Glomerular endothelial cell (primary cell): ENCODE measurements around the gene YWHAH. TPM values are rescaled to one million over a fixed set of nuclear protein-coding genes. Genes with fewer than 3 reads are reported as not detected.

Experiments
- DNase-seq: peaks from one replicate; pipeline ENCODE4 v3.0.0-alpha.2; 2011; ENCODE audit warnings: low read depth, low spot score; ENCODE audit errors: extremely low read depth
- total RNA-seq: library from RNA; depleted of rRNA; stranded (reverse); fragments of >200 nt; gene quantifications from 2 replicates; pipeline ENCODE4 v1.2.3, GENCODE V29; 2015

YWHAH gene
- 143 and 188 TPM in 2 replicates for total RNA-seq

DNA sequence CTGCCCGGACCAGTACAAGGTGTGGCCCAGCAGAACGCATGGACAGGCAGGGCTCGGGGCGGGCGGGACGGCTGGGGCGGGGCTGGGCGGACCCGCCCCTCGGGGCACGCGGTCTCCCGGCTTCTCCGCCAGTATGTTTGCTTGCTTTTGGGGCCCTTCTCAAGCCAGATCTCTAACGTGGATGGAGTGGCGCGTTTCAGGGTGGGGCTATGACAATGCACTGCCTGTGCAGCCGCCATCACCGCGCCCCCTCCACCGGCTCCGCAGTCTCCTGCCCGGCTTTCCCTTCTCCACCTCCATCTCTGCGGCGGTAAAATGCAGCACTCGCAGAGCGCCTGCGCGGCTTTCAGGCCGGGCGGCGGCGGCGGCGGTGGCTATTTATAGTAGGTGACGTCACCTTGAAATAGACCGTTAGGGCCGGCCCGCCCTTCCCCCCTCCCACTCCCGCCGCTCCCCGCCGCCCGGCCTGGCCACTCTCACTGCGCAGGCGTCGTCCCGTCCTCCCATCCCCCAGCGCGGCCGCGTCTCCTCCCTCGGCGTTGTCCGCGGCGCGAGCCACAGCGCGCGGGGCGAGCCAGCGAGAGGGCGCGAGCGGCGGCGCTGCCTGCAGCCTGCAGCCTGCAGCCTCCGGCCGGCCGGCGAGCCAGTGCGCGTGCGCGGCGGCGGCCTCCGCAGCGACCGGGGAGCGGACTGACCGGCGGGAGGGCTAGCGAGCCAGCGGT, at the start of gene YWHAH:
YWHAH (plus strand) TSS at position 558 of the 722 bp plus-strand sequence. CDS start 199 bp downstream, outside the sequence.
- DNase-seq = no peak

DNA sequence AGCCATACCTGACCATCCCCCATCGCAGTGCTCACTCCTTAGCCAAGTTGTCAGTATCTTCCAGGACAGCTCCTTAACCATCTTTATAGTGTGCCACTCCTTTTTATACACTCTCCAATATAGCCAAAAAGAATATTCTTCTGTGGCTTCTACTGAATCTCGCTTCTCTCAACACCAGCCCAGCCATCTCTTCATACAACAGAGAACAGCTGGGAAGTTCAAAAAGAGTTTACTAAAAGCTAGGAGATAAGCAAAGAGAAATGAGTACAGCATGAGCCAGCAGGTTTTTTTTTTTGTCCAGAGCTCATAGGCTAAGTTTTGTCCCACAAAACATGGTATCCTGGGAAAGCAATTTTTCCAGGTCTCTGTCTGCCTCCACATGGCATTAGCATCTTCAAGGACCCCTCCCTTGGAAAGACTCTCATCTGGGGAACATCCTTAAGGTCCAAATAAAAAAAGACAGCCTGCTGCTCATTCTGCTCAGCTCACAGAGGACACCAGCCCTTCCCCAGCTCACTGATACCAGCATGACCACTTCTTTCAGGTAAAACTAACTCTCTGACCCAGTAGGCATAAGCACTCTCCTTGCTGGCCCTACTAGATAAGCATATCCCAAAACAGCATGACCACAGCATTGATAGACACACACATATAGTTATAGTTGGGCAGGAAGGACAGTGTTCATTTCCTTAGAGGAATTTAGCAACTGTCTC, 48.8 kb upstream of the YWHAH start:
- no peak for DNase-seq

DNA sequence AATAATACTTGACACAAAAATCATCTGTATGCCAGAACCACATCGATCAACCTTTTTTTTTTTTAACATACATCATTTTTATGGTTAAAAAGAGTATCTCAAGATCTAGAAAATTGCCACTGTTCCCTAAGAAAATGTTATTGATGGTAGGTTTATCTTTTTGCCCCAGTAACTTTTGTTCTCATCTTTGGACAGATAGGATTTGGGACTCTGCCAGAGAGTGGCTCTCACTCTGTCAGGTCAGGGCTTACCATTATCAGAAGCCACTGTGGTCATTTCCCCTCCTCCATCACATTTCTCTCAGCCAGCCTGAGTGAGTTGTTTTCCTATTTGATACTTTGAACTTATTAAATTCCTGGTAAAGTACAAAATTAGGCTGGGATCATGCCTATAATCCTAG, 47.9 kb upstream of the YWHAH start:
- no peak for DNase-seq

DNA sequence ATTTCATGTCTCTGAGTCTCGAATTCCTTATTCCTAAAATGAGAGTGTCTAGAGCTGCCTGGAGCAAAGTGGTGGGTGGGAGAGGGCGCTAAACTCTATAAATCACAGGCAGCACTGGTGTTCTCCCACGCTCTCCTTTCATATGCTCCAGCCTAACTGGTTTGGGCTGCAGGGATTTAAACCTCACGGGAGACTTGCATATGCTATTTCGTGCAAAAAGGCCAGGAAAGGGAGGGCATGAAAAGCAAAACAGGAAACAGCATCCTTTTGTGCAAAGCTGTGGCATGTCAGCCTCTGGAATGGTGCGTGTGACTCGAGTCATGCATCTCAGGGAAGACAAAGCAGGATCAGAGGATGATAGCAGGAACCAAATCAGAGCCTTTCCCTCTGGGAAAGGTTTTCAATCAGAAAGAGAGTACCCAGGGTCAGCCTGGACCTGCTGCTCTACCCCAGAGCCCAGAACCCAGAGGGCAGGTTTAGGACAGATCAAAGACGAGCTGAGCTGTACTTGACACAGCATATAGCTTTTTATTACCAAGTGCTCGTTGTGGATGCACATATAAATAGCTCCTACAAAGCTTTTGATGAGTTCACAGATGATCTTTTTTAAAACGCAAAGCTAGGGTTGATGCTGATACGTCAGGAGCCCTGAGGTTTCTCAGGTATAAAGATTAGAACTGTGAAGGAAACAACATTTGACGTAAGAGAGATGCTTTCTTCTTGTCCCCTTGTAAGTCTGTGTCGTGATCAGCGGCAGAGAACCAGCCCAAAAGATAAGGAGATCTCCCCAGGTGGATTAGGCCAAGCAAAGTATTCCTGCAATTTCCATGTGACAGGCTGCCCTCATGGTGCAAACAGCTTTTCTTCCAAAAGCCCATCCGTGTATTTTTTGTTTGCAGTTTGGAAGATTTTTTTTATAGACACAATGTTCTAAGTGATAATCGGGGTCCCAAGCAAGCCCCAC, 46.2 kb upstream of the YWHAH start:
- DNase-seq = no peak

DNA sequence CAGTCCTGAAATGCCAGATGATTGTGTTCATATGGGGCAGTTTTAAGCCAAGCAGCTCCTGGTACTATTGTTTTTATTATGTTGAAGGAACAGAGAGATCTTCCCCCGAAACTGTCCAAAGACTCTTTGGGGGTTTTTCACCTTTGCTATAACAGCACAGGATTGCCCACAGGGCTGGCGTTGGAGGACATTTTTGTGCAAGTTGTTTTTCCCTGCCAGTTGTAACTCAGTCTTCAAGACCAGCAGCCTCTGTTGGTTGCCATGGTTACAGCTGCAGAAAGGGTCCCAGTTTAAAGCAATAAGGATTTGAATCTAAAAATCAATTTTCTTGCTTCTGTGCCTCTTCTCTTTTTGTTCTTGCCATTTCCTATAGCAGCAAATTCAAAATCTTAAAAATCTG, 45.4 kb upstream of the YWHAH start:
- DNase-seq = no peak

DNA sequence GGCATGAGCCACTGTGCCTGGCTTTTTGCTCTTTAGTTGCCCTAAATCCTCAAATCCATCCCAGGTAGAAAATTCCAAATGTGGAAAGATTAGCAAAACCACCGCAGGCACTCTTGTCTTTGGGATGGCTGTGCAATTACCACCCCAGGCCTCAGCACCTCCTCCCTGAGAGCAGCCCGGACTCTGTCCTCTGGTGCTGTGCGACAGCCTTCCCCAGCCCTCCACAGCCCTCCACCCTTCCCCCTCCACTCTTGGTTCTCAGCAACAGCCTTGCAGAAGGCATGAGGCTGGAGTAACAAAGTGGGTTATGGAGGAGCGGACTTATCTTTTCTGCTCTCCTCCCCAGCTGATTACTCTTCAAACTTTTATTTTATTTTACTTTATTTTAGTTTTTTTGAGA, 44.7 kb upstream of the YWHAH start:
- no peak for DNase-seq

DNA sequence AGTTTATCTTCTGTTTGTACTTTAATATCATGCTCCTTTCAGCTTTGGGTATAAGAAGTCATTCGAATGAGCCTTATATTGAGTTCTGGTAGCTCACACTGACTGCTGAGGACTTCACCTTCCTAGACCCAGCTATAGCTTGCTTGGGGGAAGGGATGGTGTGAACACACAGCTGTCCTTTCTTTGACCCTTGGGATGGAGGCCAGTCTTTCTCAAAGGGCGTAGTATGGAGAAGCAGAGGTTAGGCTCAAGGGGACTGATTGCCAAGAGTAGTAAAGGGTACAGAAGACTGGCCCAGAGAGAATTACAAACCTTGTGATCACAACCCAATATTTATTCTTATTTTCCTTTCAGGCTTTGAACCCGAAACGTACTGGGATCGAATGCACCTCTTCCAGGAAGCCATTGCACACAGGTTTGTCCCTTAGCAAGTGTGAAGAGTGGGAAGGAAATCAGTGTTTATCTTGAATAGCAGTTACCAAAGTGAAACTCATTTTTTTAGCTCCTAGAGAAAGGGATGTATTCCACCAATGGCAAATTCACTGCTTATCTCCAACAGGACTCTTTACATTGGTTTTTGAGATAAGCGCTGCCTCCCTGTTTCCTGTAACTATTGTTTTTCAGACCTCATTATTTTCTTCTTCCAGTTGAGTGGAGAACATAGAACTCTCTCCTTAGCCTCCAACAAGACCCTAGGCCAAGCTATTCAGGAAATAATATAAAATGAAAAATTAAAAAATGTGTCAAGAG, 42.8 kb upstream of the YWHAH start:
- DNase-seq = no peak

DNA sequence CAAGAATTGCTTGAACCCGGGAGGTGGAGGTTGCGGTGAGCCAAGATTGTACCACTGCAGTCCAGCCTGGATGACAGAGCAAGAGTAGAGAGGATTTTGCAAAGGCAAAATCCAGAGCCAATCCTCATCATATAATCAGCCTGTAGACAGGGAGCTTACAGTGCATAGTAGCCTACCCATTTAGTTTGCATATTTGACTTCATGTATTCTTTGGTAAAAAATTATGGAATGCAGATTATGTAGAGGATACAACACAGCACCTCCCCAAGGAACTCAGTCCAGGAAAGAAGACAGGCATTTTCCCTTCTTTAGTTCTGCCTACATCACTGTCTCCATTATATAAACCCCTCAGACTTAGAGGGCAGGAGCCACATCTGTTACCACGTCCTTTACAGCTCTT, 39.7 kb upstream of the YWHAH start:
- DNase-seq = no peak

DNA sequence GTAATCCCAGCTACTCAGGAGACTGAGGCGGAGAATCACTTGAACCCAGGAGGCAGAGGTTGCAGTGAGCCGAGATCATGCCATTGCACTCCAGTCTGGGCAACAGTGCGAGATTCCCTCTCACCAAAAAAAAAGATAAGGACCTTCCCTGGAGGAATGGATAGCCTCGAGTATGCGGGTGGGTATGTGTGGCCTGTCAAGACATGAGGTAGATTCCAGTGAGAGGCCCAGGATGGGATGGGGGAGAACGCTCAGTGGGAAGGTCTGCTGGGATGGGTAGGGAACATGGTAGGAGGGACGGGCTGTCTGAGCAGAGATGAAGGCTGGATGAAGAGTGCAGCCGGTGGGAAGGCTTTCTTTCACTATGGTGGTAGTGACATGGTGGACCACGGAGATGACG, 39.0 kb upstream of the YWHAH start:
- no peak for DNase-seq

DNA sequence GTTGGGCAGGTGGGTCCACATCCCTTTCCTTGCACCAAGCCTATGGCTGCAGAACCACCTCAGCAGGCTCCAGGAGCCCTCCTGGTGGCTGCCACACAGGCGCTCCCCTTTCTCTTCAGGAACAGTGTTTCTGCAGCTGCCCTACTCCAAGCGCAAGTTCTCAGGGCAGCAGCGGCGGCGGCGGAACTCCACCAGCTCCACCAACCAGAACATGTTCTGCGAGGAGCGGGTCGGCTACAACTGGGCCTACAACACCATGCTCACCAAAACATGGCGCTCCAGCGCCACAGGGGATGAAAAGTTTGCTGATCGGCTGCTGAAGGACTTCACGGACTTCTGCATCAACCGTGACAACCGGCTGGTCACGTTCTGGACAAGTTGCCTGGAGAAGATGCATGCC, 38.2 kb upstream of the YWHAH start:
- DNase-seq = no peak

DNA sequence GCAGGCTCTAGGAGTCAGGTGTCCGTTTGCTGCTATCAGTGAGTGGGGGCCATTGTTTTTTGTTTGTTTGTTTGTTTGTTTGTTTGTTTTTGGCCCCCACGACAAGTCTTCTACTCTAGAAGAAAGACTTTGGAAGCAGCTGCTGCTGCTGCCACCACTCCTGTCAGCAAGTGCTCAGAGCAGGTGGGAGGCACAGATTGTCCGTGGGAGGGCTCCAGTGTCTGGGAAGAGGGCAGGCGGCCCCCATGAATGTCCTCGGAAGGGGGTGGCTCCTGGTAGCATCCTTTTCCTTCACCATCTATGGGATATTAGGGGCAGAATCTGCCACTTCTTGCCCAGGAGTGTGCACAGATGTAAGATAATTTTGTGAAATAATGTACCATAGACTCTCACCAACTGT, 37.8 kb upstream of the YWHAH start:
- DNase-seq = no peak

DNA sequence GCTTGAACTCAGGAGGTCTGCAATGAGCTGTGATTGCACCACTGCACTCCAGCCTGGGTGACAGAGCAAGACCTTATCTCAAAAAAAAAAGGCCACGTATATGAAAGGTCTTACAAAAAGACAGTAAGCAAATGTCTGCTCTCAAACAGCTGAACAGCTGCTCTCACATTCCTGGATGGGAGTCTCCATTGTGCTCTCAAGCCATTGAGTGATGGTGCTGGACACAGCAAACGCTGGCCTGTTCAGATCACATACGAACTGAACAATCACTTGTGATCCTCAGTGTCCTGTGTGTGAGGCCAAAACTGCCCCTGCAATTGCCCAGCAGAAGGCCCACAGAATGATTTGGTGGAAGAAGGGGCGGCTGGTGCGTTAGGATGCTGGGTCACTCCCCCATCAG, 34.4 kb upstream of the YWHAH start:
- no peak for DNase-seq

DNA sequence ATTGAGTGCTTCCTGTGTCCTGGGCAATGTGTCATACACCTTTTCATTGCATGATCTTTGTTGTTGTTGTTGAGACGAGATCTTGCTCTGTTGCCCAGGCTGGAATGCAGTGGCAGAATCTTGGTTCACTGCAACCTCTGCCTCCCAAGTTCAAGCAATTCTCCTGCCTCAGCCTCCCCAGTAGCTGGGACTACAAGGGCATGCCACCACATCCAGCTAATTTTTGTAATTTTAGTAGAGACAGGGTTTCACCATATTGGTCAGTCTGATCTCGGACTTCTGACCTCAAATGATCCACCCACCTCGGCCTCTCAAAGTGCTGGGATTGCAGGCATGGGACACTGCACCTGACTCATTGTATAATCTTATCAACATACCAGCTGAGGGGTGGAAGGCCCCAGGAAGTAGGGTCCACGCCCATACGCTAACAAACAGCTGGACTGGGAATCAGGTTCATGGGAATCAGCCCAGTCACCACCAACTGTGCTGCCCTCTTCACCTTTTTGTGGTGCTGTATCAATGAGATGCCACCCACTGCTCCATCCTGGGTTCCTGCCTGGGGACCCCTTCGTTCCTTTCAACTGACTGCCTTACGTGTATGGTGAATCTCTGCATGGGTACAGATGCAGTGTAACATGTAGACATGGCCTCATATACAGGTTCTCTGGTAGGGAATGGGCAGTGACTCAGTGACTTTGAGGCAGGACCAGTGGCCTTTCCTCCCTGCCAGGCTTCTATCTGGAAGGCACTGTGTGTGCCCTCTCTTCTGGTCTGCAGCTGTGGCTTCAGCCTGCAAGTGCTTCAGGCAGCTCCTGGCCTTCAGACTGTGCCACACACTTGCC, 32.5 kb upstream of the YWHAH start:
- DNase-seq = no peak

DNA sequence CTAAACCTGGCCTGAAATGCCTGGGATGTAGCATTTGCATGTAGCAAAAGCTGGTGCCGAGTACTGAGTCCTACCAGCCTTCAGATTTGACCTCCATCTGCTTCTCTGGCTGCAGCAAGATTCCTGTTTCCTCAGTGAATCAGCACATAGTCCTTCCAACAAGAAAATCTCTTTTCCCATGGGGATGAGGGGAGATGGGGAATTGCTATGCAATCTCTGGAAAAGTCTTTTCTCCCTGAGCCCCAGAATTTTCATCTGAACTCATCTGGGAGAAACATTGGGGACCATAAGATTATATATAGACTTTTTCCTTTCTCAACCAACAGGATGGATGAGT, 32.0 kb upstream of the YWHAH start:
- no peak for DNase-seq

DNA sequence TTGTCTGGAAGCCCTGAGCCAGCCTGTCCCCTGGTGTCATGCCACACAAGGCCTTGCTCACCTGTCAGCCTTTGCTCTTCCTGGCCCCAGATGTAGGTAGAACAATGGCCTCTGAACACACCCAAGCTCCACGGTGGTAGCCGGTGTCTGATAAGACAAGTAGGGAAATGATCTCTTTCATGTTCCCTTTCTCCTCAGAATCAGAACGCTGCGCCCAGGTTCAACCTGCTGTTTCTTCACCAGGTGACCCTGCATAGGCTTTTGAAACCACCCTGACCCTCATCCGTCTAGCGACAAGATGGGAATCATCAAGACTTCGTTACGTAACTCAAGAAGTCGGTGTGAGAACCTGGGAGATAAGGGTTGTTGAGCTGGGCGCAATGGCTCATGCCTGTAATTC, 28.7 kb upstream of the YWHAH start:
- DNase-seq = no peak

DNA sequence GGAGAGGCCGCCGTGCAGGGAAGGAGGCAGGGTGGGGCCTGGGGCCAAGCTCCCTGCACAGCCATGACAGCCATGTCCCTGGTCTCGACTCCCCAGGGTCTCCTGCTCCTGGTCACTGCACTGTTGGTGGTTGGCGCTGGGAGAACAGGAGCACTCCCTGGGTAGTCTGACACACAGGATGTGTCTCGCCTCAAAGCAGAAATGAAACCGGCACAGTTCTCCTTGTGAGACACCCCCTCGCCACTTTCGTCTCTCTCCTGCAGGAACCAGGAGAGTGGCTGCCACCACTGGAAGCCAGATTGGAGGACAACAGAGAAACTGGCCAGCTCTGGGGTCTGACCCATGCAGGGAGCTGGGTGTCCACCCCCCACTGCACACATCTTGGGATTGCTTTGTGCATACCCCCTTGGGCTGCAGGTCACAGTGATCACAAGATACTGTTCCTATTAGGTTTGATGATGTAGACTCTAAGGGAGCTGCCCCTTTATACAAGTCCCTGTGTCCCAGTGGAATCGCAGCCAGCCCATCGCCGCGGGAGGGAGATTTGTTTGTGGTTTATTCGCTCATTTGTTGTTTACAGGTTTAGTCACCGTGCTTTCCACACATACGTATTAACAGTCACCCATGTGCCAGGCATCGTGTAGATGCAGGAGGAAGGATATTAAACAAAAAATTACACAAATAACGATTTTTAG, 27.0 kb upstream of the YWHAH start:
- DNase-seq = no peak

DNA sequence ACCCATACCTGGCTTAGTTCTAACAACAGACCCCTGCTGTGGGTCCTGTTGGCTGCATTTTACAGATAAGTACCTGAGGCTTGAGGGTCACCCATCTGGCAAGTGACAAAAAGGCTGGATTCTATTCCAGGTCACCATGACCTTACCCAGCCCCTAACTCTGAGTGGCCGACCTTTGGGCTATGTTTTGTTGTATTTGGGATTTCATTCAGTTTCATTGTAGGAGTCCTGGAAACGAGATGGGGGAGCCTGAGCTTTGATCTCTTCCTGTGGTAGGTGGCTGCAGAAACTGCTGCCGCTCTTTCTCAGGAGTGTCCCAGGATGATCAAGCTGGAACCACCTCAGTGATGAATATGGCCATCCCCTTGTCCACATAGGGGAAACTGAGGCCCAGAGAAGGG, 24.6 kb upstream of the YWHAH start:
- no peak for DNase-seq

DNA sequence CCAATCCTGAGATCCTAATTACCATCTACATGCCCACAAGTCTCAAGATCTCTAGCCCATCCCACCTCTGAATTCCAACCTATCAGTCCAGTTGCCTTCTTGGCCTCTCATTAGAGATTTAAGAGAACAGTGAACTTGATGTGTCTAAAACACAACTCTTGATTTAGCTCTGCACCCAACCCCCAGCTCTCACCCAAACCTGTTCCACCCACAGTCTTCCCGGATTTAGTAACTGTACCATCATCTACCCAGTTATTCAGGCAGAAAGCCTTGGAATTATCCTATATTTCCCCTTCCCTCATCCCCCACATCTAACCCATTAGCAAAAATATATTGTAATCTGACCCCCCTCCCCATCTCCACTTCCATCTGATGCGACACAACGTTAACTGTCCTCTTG, 24.0 kb upstream of the YWHAH start:
- DNase-seq = no peak

DNA sequence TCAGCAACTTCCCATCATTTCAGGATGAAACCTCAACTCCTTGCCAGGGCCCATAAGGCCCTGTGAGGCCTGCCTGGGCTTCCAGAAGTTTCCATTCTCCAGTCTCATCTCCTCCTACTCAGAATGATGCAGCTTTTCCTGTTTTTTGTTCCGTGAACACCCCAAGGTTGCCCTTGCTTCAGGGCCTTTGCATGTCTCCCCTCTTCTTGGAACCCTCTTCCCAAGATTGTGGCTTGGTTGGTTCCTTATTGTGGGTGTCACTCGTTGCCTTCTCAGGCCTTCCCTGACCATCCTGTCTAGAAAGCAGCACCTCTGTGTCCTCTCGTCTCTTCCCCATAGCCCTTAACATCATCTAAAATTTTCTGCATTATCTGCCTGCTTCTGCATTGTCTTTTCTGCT, 23.2 kb upstream of the YWHAH start:
- DNase-seq = no peak
